Measurements from ENCODE around the gene GLT8D2. TPM values are rescaled to one million over a fixed set of nuclear protein-coding genes. Genes with fewer than 3 reads are reported as not detected.

GLT8D2 gene
- total and polyA plus RNA-seq, 2 donors (not counting 1 experiment from before 2014, with no cell fraction given): 36.3 to 90.1 TPM

- H2AFZ ChIP-seq (ENCODE audit: low read length): no peak overlapping the region
- H3K27ac ChIP-seq (ENCODE audit: insufficient read depth, low read length): peak overlapping the region; percentile 23
- no peaks in the 10 kb centered on the region for H3K36me3 ChIP-seq (ENCODE audit: control insufficient read depth, insufficient read depth, low read length)
- peak overlapping the region; percentile 23 for H3K4me2 ChIP-seq (ENCODE audit: extremely low read depth, insufficient read depth, low read length)
- H3K4me3 ChIP-seq (replicated peaks in 1 of 4; ENCODE audit: control extremely low read depth in 1 of 4, insufficient read depth in 1 of 4, low read depth in 3 of 4, low read length in 4 of 4): no peak overlapping the region
- no peak for TF ChIP-seq EZH2 (IDR thresholded peaks at IDR 0.05; ENCODE audit: low read length, missing control alignments)
- TF ChIP-seq, protein P1, sequence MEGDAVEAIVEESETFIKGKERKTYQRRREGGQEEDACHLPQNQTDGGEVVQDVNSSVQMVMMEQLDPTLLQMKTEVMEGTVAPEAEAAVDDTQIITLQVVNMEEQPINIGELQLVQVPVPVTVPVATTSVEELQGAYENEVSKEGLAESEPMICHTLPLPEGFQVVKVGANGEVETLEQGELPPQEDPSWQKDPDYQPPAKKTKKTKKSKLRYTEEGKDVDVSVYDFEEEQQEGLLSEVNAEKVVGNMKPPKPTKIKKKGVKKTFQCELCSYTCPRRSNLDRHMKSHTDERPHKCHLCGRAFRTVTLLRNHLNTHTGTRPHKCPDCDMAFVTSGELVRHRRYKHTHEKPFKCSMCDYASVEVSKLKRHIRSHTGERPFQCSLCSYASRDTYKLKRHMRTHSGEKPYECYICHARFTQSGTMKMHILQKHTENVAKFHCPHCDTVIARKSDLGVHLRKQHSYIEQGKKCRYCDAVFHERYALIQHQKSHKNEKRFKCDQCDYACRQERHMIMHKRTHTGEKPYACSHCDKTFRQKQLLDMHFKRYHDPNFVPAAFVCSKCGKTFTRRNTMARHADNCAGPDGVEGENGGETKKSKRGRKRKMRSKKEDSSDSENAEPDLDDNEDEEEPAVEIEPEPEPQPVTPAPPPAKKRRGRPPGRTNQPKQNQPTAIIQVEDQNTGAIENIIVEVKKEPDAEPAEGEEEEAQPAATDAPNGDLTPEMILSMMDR (conservative IDR thresholded peaks at IDR 0.05 in 1 of 2, IDR thresholded peaks at IDR 0.05 in 1 of 2; ENCODE audit: low read depth in 1 of 2, low read length in 2 of 2): no peak
- H4K20me1 ChIP-seq (ENCODE audit: control insufficient read depth, extremely low read depth, insufficient read depth, low read length): no peaks in the 10 kb centered on the region
- no peaks in the 10 kb centered on the region for H3K79me2 ChIP-seq (ENCODE audit: control insufficient read depth, insufficient read depth, low read length)
- H3K4me1 ChIP-seq (ENCODE audit: control insufficient read depth, extremely low read depth, insufficient read depth, low read length): peaks cover 8% of the 10 kb centered on the region
- no peaks in the 10 kb centered on the region for H3K9me3 ChIP-seq (ENCODE audit: control insufficient read depth, insufficient read depth, low read depth, low read length)
- DNase-seq (ENCODE audit: low read depth in 2 of 2): peak; percentile 33 to 51
- H3K27me3 ChIP-seq (ENCODE audit: control insufficient read depth, insufficient read depth, low read length): no peaks in the 10 kb centered on the region
- H3K9ac ChIP-seq (ENCODE audit: insufficient read depth, low read length): no peak overlapping the region
Measured at GRCh38 chr12:104056419-104056972, 6.5 kb upstream of the GLT8D2 start.

DNA sequence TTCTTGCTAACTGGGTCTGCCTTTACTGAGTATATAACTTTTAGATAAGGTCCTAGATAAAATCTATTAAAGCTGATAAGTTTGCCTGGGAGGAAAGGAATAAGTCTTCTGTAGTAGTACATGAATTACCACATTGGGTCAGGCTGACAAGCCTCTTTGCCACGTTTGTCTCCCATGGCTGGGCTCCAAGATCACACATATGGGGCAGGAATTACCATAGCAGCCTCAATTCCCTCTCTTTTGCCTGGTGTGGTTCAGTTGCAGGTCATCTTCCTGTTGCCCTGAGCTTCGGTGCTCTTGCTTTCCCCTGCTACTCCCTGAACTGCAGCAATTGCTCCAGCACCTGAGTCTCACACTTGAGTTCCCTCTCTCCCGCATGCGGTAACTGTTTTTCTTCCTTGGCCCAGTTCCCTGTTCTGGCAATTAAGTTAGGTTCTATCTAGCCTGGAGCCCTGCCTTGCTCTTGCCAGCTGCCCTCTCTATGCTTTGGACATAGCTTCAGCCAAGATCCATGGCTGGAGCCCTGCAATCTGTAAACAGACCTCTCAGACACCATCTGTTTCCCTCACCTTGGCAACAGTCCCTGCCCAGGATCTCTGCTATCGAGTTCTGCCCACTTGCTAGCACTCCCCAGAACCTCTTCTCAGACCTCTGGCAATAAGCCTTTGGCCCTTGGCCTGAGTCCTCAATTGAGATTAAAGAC, 5.8 kb upstream of the GLT8D2 start:
- Histone ChIP-seq H3K36me3 (ENCODE audit: control insufficient read depth, insufficient read depth, low read length) (no peaks in the 10 kb centered on the region), H2AFZ (ENCODE audit: low read length) (no peak overlapping the region), H3K27me3 (ENCODE audit: control insufficient read depth, insufficient read depth, low read length) (no peaks in the 10 kb centered on the region), H4K20me1 (ENCODE audit: control insufficient read depth, extremely low read depth, insufficient read depth, low read length) (no peaks in the 10 kb centered on the region), H3K9me3 (ENCODE audit: control insufficient read depth, insufficient read depth, low read depth, low read length) (no peaks in the 10 kb centered on the region), H3K27ac (ENCODE audit: insufficient read depth, low read length) (peak overlapping the region; percentile 23), H3K4me2 (ENCODE audit: extremely low read depth, insufficient read depth, low read length) (peak overlapping the region; percentile 23), H3K9ac (ENCODE audit: insufficient read depth, low read length) (no peak overlapping the region), H3K4me3 (replicated peaks in 1 of 4; ENCODE audit: control extremely low read depth in 1 of 4, insufficient read depth in 1 of 4, low read depth in 3 of 4, low read length in 4 of 4) (no peak overlapping the region), H3K79me2 (ENCODE audit: control insufficient read depth, insufficient read depth, low read length) (no peaks in the 10 kb centered on the region), H3K4me1 (ENCODE audit: control insufficient read depth, extremely low read depth, insufficient read depth, low read length) (peaks cover 8% of the 10 kb centered on the region)
- peak; percentile 54 to 59 for DNase-seq (ENCODE audit: low read depth in 2 of 2)
- TF ChIP-seq, protein P1 (conservative IDR thresholded peaks at IDR 0.05 in 1 of 2, IDR thresholded peaks at IDR 0.05 in 1 of 2; ENCODE audit: low read depth in 1 of 2, low read length in 2 of 2): no peak
- no peak for TF ChIP-seq EZH2 (IDR thresholded peaks at IDR 0.05; ENCODE audit: low read length, missing control alignments)

DNA sequence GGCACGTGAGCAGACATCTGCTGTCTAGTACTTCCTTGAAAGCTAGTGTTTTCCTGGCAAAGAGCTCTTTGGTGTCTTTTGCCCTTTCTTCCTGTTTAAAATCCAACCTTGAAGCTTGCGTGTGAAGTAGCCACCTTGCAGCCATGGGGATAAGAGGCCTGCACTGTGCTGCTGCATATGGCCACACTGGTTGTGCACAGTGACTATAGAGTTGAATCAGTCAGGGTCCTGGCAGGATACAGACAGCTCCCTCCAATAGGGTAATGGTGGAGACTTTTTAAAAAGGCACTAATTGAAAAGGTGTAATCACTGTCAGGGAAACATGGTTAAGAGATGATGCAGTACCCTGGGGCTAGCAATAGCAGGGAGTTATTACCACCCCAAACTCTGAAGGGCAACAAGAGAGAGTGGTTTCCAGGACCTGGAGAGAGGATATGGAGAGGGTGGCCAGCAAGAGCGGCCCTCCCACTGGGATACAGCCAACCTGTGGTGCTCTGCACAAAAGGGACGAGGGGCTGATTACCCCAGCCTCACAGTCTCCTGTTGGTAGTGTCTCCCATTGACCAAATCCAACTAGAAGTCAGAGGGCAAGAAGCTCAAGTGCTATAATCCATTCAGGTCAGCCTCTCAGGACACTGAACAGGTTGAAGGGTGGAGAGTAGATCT, 4.8 kb upstream of the GLT8D2 start:
- TF ChIP-seq, protein P1 (conservative IDR thresholded peaks at IDR 0.05 in 1 of 2, IDR thresholded peaks at IDR 0.05 in 1 of 2; ENCODE audit: low read depth in 1 of 2, low read length in 2 of 2): no peak
- no peak for TF ChIP-seq EZH2 (IDR thresholded peaks at IDR 0.05; ENCODE audit: low read length, missing control alignments)
- Histone ChIP-seq H3K27me3 (ENCODE audit: control insufficient read depth, insufficient read depth, low read length) (no peaks in the 10 kb centered on the region), H3K36me3 (ENCODE audit: control insufficient read depth, insufficient read depth, low read length) (no peaks in the 10 kb centered on the region), H2AFZ (ENCODE audit: low read length) (no peak overlapping the region), H3K9me3 (ENCODE audit: control insufficient read depth, insufficient read depth, low read depth, low read length) (no peaks in the 10 kb centered on the region), H3K4me2 (ENCODE audit: extremely low read depth, insufficient read depth, low read length) (no peak overlapping the region), H3K79me2 (ENCODE audit: control insufficient read depth, insufficient read depth, low read length) (no peaks in the 10 kb centered on the region), H3K4me1 (ENCODE audit: control insufficient read depth, extremely low read depth, insufficient read depth, low read length) (peaks cover 12% of the 10 kb centered on the region), H3K27ac (ENCODE audit: insufficient read depth, low read length) (no peak overlapping the region), H3K4me3 (replicated peaks in 1 of 4; ENCODE audit: control extremely low read depth in 1 of 4, insufficient read depth in 1 of 4, low read depth in 3 of 4, low read length in 4 of 4) (no peak overlapping the region), H3K9ac (ENCODE audit: insufficient read depth, low read length) (no peak overlapping the region), H4K20me1 (ENCODE audit: control insufficient read depth, extremely low read depth, insufficient read depth, low read length) (no peaks in the 10 kb centered on the region)
- DNase-seq (ENCODE audit: low read depth in 2 of 2): no peak

Data from fibroblast of lung (primary cell).